Skeletal muscle tissue (tissue), 4 donors: ENCODE results near the gene TRPM3. TPM values are rescaled to one million over a fixed set of nuclear protein-coding genes. Genes with fewer than 3 reads are reported as not detected.

ENCODE experiments used
- H3K27ac ChIP-seq: one replicate; pipeline ENCODE4 v1.7.0; 2013; ENCODE audit warnings: mild to moderate bottlenecking, low read depth, low read length, inconsistent platforms
- H3K27me3 ChIP-seq, 3 donors: one replicate each; pipeline ENCODE4 v1.7.0; 2013; ENCODE audit warnings: low read length in 3 of 3; ENCODE audit not compliant: control insufficient read depth in 3 of 3, insufficient read depth in 3 of 3
- H3K36me3 ChIP-seq, 3 donors: one replicate each; pipeline ENCODE4 v1.7.0; 2013; ENCODE audit warnings: low read length in 3 of 3; ENCODE audit not compliant: control insufficient read depth in 3 of 3, insufficient read depth in 3 of 3
- H3K4me1 ChIP-seq, 3 donors: one replicate each; pipeline ENCODE4 v1.7.0; 2013; ENCODE audit warnings: low read length in 3 of 3, mild to moderate bottlenecking in 3 of 3; ENCODE audit not compliant: control insufficient read depth in 3 of 3, insufficient read depth in 3 of 3
- H3K4me3 ChIP-seq, 3 donors: one replicate each; pipeline ENCODE4 v1.7.0; 2013; ENCODE audit warnings: low read length in 3 of 3
- H3K9ac ChIP-seq, 3 donors: one replicate each; pipeline ENCODE4 v1.7.0; 2013; ENCODE audit warnings: low read length in 3 of 3, mild to moderate bottlenecking in 3 of 3, moderate library complexity in 2 of 3, low read depth in 1 of 3
- H3K9me3 ChIP-seq, 3 donors: one replicate each; pipeline ENCODE4 v1.7.0; 2013; ENCODE audit warnings: low read length in 3 of 3; ENCODE audit not compliant: control insufficient read depth in 3 of 3
- total RNA-seq: library from RNA; depleted of rRNA; stranded (reverse); fragments of >200 nt; gene quantifications from one replicate; pipeline ENCODE4 v1.2.3, GENCODE V29; 2014
- donor health status: Osteomylitis.

Gene TRPM3
- total RNA-seq, 1 donor from 2014 or later, result 1.6 TPM

DNA sequence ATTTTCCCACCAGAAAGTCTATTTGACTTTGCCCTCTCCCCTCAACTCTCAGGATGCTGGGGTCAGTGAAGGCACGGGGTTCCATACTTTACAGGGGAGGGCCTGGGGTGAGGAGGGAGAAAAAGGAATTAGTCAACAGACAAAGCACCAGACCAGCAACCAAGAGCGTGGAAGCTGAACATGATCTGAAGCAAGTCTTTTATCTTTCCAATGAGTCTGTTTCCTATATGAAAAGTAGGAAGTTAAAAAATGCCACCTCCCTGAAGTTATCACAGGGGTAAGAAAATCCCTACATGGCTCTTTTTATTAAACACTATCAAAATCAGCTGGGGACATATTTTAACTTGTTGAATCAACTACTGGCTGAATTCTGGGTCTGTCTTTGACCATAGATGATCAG, 337.0 kb downstream of the TRPM3 start:
- Histone ChIP-seq H3K9ac (no peak overlapping the region), H3K4me3 (no peak overlapping the region), H3K27ac (no peak overlapping the region), H3K36me3 (no peaks in the 10 kb centered on the region), H3K27me3 (no peaks in the 10 kb centered on the region), H3K9me3 (no peaks in the 10 kb centered on the region), H3K4me1 (no peaks in the 10 kb centered on the region)

DNA sequence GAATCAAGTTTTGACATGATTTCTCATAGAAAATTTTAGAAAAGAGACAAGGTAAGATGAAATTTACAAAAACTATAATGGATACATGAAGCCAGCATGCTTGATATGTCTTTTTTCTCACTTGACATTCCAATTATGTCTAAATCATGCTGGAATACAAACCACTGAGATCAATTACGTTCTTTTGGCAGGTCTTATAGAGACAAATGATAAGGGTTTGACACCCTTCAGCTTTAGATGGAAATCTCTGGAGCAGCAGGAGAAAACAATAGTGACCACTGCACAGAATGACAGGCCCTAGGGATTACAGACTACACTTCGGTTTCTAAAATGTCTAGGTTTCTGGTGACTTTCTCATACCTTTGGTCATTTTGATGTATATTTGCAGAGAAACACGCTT, 342.9 kb downstream of the TRPM3 start:
- H3K4me1 ChIP-seq, result no peaks in the 10 kb centered on the region
- no peaks in the 10 kb centered on the region for H3K9me3 ChIP-seq
- no peaks in the 10 kb centered on the region for H3K36me3 ChIP-seq
- H3K9ac ChIP-seq, result no peak overlapping the region
- H3K27ac ChIP-seq, result no peak overlapping the region
- H3K27me3 ChIP-seq, result no peaks in the 10 kb centered on the region
- no peak overlapping the region for H3K4me3 ChIP-seq

DNA sequence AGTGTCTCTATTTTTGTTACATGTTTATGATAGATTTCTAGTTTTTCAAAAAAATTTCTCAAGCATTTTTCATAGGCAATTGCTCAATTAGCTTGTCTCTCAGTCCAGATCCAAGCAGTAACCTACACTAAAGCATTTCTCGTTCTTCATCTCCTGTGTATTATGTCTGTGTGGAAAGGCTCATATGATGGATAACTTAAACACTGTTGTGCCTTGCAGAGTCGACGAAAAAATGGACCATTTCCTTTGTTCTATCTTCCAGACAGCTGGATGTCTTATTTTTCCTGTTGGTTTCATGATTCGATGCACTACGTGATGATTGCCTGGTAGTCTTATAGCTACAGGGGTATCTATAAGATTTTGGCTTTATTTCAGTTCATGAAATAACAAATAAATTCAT, 347.8 kb downstream of the TRPM3 start:
- H3K36me3 ChIP-seq, result no peaks in the 10 kb centered on the region
- H3K4me3 ChIP-seq, result no peak overlapping the region
- H3K4me1 ChIP-seq, result no peaks in the 10 kb centered on the region
- H3K27ac ChIP-seq, result no peak overlapping the region
- H3K9me3 ChIP-seq, result no peaks in the 10 kb centered on the region
- no peak overlapping the region for H3K9ac ChIP-seq
- no peaks in the 10 kb centered on the region for H3K27me3 ChIP-seq

DNA sequence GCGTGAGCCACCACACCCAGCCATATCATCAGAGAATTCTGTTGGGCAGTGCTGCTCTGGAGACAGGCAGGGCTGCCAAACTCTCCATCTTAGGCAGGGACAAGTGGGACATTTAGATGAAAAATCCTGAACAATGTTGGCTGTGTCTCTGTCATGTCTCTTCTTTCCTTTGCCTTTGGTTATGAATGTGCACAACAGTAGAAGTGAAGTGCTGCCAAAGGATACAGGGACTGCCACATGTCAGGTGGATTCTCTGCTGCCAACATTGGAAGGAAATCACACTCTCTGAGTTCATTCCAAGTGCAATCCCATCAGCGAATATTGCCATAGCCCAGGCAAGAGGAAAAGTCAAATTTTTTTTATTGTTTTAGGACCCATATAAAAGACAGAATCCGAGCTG, 348.8 kb downstream of the TRPM3 start:
- no peaks in the 10 kb centered on the region for H3K27me3 ChIP-seq
- H3K9me3 ChIP-seq, result no peaks in the 10 kb centered on the region
- no peak overlapping the region for H3K4me3 ChIP-seq
- H3K9ac ChIP-seq, result no peak overlapping the region
- H3K36me3 ChIP-seq, result no peaks in the 10 kb centered on the region
- H3K4me1 ChIP-seq, result no peaks in the 10 kb centered on the region
- no peak overlapping the region for H3K27ac ChIP-seq

DNA sequence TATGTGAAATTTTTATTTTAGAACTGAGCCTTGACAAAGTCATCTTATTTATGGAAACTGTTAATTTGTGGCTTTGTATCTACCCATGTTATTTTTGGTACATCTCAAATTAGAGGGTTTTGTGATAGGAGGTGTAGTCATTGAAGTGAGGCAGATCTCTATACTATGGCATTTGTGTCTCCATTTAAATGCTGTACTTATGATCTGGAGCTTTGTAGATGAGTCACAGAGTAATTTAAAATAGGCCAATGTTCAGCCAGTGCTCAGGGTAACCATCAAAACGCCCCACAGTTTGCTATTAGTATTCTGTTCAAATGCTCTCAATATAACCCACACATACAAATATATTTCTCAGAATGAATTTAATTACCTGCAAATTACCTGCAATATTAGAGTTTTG, 355.5 kb downstream of the TRPM3 start:
- Histone ChIP-seq H3K27me3 (no peaks in the 10 kb centered on the region), H3K27ac (no peak overlapping the region), H3K36me3 (no peaks in the 10 kb centered on the region), H3K9ac (no peak overlapping the region), H3K9me3 (no peaks in the 10 kb centered on the region), H3K4me3 (no peak overlapping the region), H3K4me1 (no peaks in the 10 kb centered on the region)

DNA sequence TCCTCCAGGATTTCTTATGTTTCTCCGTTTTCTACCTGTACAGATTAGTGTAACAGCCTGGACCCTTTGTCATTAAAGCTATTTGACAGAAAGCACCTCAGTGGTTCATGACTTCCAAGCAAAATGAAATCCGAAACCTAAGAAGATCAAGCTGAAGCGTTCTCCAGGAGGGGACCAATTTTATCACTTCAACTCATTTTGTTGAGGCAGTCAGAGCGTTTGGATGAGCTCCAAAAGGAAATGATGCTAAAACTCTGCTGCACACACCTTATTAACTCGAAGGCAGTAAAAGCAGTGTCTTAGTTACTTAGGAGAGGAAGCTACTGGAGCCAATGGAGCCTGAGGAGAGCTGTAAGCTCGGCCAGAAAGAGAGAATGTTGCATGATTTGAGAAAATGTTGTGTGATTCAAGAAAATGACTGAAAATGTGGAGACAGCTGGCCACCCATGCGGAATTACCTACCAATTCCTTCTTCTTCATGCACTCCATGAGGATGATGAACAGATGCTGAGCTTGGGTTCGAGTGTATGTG, 360.2 kb downstream of the TRPM3 start:
- Histone ChIP-seq H3K27ac (no peak overlapping the region), H3K9ac (no peak overlapping the region), H3K4me3 (no peak overlapping the region), H3K9me3 (no peaks in the 10 kb centered on the region), H3K27me3 (no peaks in the 10 kb centered on the region), H3K4me1 (no peaks in the 10 kb centered on the region), H3K36me3 (no peaks in the 10 kb centered on the region)

DNA sequence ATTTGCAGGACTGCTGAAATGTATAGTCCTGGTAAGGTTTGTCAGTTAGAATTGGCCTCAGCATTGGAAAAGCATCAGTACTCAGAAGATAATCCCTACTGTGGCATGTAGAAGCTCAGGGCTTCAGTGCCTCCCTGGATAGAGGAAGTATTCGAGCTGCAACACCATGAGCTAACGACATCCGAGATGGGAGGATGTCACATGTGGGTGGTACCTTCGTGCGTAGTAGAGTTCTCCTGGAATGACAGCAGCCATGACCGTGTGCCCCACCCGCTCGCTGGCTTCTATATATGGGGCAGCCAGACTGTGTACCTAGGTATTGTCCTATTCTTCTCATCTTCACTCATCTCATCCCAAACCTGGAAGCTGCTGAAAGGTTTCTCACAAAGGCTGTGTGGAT, 361.2 kb downstream of the TRPM3 start:
- no peaks in the 10 kb centered on the region for H3K36me3 ChIP-seq
- H3K9ac ChIP-seq, result no peak overlapping the region
- no peaks in the 10 kb centered on the region for H3K4me1 ChIP-seq
- H3K27ac ChIP-seq, result no peak overlapping the region
- H3K27me3 ChIP-seq, result no peaks in the 10 kb centered on the region
- H3K9me3 ChIP-seq, result no peaks in the 10 kb centered on the region
- H3K4me3 ChIP-seq, result no peak overlapping the region

DNA sequence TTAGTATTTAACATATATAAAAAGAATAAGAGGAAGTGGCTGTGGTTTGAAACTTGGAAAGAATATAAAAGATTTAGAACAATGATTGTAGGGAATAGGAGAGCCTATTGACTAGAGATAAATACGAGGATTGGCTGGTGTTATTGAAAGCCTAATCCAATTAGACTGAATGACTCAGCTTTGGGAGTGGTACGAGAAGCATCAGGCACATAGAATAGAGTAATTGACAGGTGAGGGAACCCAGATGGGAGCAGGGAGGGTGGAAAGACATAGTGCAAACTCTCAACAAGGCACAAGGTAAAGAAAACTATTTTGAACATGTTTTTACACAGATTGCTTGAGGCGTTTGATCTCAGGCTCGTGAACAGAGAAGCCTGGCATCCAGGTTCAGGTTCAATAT, 368.1 kb downstream of the TRPM3 start:
- Histone ChIP-seq H3K36me3 (no peaks in the 10 kb centered on the region), H3K4me1 (no peaks in the 10 kb centered on the region), H3K4me3 (no peak overlapping the region), H3K27me3 (no peaks in the 10 kb centered on the region), H3K9ac (no peak overlapping the region), H3K27ac (no peak overlapping the region), H3K9me3 (no peaks in the 10 kb centered on the region)

DNA sequence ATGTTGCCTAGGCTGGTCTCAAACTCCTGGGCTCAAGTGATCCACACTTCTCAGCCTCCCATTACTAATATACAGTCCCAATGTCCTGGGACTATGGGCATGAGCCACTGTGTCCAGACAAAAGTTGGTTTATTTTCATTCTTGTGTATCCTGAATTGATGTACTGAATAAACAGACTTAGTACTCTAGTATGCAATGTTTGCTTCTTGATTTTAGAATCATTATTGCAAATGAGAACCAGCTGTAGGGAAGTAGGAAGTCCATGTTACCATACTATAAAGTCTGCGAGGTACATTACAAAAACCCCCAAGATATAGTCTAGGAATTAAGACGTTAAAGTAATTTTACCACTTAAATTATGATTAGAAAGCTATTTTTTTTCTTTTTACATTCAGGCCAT, 372.4 kb downstream of the TRPM3 start:
- Histone ChIP-seq H3K4me3 (no peak overlapping the region), H3K36me3 (no peaks in the 10 kb centered on the region), H3K9ac (no peak overlapping the region), H3K9me3 (no peaks in the 10 kb centered on the region), H3K4me1 (no peaks in the 10 kb centered on the region), H3K27me3 (no peaks in the 10 kb centered on the region), H3K27ac (no peak overlapping the region)

DNA sequence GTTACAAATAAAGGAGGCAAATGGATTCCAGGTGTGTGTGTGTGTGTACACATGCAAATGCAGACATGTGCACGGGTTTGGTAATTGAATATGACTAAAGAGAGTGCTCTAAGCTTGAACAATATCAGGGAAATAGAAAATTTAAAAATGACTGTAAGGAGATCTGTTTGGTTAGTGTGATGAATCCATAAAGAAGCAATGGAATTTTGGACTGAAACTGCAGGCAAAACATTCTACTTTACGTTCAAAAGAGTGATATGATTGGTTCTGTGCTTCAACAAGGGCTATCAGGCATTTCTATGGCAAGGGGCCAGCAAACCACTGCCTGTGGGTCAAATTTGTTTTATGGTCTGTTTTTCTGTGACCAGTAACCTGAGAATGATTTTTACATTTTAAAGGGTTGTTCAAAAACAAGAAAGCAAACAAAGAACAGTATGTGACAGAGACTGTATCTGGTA, 374.1 kb downstream of the TRPM3 start:
- Histone ChIP-seq H3K27ac (no peak overlapping the region), H3K36me3 (no peaks in the 10 kb centered on the region), H3K4me1 (no peaks in the 10 kb centered on the region), H3K9ac (no peak overlapping the region), H3K4me3 (no peak overlapping the region), H3K9me3 (no peaks in the 10 kb centered on the region), H3K27me3 (no peaks in the 10 kb centered on the region)

DNA sequence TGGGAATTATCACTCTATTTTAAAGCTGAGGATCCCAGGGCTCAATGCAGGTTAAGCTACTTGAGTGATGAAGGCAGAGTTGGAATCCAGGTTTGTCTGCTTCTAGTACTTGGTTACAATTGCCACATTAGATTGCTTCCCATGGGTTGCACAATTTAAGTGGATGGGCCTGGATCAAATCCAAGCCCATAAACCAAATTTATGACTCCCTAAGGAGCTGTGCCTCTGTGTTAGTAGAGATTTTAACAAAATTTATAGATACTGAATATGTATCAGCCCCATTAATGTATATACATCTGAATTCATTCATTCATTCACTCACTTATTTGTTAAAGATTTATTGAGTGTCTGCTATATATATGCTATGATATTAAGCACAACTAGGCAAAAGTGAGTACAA, 374.7 kb downstream of the TRPM3 start:
- Histone ChIP-seq H3K4me3 (no peak overlapping the region), H3K4me1 (no peaks in the 10 kb centered on the region), H3K27me3 (no peaks in the 10 kb centered on the region), H3K36me3 (no peaks in the 10 kb centered on the region), H3K27ac (no peak overlapping the region), H3K9me3 (no peaks in the 10 kb centered on the region), H3K9ac (no peak overlapping the region)
